ENCODE results near the gene TCEAL7. TPM values are rescaled to one million over a fixed set of nuclear protein-coding genes. Genes with fewer than 3 reads are reported as not detected.
A peak's percentile ranks its signal among the peaks of the same experiment; 100 is the strongest.

Gene TCEAL7
- polyA plus RNA-seq, 2 of the 4 experiments (the other 2 are of a cell fraction), result not detected

- CTCF ChIA-PET, result interaction anchor here (3.2 kb wide), 1 partner anchor 116 kb away, joined by 19 read pairs; no protein-coding TSS in a partner anchor
- POLR2A ChIA-PET, result no interaction called here
- ATAC-seq, result no peak
- whole genome bisulfite sequencing (ENCODE audit: missing lambda C conversion rate), result 74% methylated on average over 29 of the region's 29 CpGs
- Histone ChIP-seq H3K4me3 (no peak overlapping the region), H3K27ac (no peak overlapping the region), H3K9me3 (no peaks in the 10 kb centered on the region), H3K4me1 (no peaks in the 10 kb centered on the region), H3K4me2 (no peak overlapping the region)
- TF ChIP-seq CHD2 (IDR thresholded peaks at IDR 0.05; ENCODE audit: low read length, partially characterized antibody) (no peak), RCOR1 (IDR thresholded peaks at IDR 0.05; ENCODE audit: low read depth, low read length) (no peak), CTCF (IDR thresholded peaks at IDR 0.05) (no peak), ESRRA (IDR thresholded peaks at IDR 0.05; ENCODE audit: borderline replicate concordance, low read length) (no peak), HOXA7 (CRISPR knock-in tag; IDR thresholded peaks at IDR 0.05) (no peak), RARB (CRISPR knock-in tag; IDR thresholded peaks at IDR 0.05) (no peak), PBX3 (IDR thresholded peaks at IDR 0.05) (no peak)
- no peak for DNase-seq (ENCODE audit: low read depth in 1 of 2, low spot score in 1 of 2)
- FAIRE-seq, result no peak
Observed at GRCh38 chrX:103347682-103348397, 17.8 kb downstream of the TCEAL7 start.

GRCh38 chrX:103356130-103356798 lies 26.2 kb downstream of the TCEAL7 start, which contains the start of gene TCEAL9:
TCEAL9 (plus strand) TSS chrX:103356506; CDS start chrX:103357685, 1,179 bp downstream.
- peak within 1 kb of the TSS; percentile 89 for H3K4me2 ChIP-seq
- under 1% methylated on average over 17 of the region's 18 CpGs for WGBS (ENCODE audit: missing lambda C conversion rate)
- ChIA-PET CTCF (interaction anchor here (1.7 kb wide), 1 partner anchor 13 kb away, joined by 7 read pairs; no protein-coding TSS in a partner anchor), POLR2A (interaction anchor here (0.7 to 1.7 kb wide), 6 partner anchors 12 to 108 kb away, joined by 3 to 14 read pairs (median 5); partner anchors contain the start of gene BEX3)
- no peaks in the 10 kb centered on the region for H3K9me3 ChIP-seq
- H3K4me1 ChIP-seq, result peaks cover 8% of the 10 kb centered on the region
- 0 out of 2 replicates have a peak, but pooled peaks have one; percentile 42 for TF ChIP-seq E2F6 (IDR thresholded peaks at IDR 0.05; ENCODE audit: borderline replicate concordance, low read depth)
- no peak for TF ChIP-seq SMC3 (IDR thresholded peaks at IDR 0.05)
- no peak for TF ChIP-seq HOXB13 (CRISPR knock-in tag; IDR thresholded peaks at IDR 0.05; ENCODE audit: low read depth)
- no peak for TF ChIP-seq EHF (CRISPR knock-in tag; IDR thresholded peaks at IDR 0.05)
- no peak for TF ChIP-seq RARB (CRISPR knock-in tag; IDR thresholded peaks at IDR 0.05)
- 0 out of 2 replicates have a peak, but pooled peaks have one; percentile 42 for TF ChIP-seq USF2 (IDR thresholded peaks at IDR 0.05)
- no peak for TF ChIP-seq MAFK (IDR thresholded peaks at IDR 0.05; ENCODE audit: partially characterized antibody)
- TF ChIP-seq POLR2A (IDR thresholded peaks at IDR 0.05; ENCODE audit: low read length), result peak; percentile 71
- TF ChIP-seq JUNB (IDR thresholded peaks at IDR 0.05), result no peak
- TF ChIP-seq TFCP2L1 (CRISPR knock-in tag; IDR thresholded peaks at IDR 0.05), result no peak
- TF ChIP-seq JUN (IDR thresholded peaks at IDR 0.05), result peak in 1 of 2 experiments; percentile 56; a peak in 2 of 5 replicates
- no peak for TF ChIP-seq SREBF2 (IDR thresholded peaks at IDR 0.05)
- TF ChIP-seq BCL3 (IDR thresholded peaks at IDR 0.05), result peak; percentile 62; the same call in 2 of the 3 replicates
- TF ChIP-seq PHF8 (IDR thresholded peaks at IDR 0.05; ENCODE audit: borderline replicate concordance, low read depth), result peak; percentile 37; the same call in 1 of the 2 replicates
- no peak for FAIRE-seq
- peak within 1 kb of the TSS; percentile 59 for H3K4me3 ChIP-seq
- peak; percentile 96 to 97 for ATAC-seq
- DNase-seq (ENCODE audit: low read depth in 1 of 2, low spot score in 1 of 2), result peak; percentile 47 to 74
- peak within 1 kb of the TSS; percentile 81 to 85 for H3K27ac ChIP-seq

Measured in A549 (cell line).